Glomerular endothelial cell (primary cell): ENCODE data around the gene ARFGEF2. TPM values are rescaled to one million over a fixed set of nuclear protein-coding genes. Genes with fewer than 3 reads are reported as not detected.
"Not testable (repeated sequence)": the region's sequence is repeated elsewhere in the genome, so short reads cannot be mapped to it uniquely, and the experiment has no call there.

Experiments
- DNase-seq: peaks from one replicate; pipeline ENCODE4 v3.0.0-alpha.2; 2011; ENCODE audit warnings: low read depth, low spot score; ENCODE audit errors: extremely low read depth
- total RNA-seq: library from RNA; depleted of rRNA; stranded (reverse); fragments of >200 nt; gene quantifications from 2 replicates; pipeline ENCODE4 v1.2.3, GENCODE V29; 2015

The ARFGEF2 gene
- total RNA-seq, 1 donor from 2014 or later, result 31.9 TPM

DNA sequence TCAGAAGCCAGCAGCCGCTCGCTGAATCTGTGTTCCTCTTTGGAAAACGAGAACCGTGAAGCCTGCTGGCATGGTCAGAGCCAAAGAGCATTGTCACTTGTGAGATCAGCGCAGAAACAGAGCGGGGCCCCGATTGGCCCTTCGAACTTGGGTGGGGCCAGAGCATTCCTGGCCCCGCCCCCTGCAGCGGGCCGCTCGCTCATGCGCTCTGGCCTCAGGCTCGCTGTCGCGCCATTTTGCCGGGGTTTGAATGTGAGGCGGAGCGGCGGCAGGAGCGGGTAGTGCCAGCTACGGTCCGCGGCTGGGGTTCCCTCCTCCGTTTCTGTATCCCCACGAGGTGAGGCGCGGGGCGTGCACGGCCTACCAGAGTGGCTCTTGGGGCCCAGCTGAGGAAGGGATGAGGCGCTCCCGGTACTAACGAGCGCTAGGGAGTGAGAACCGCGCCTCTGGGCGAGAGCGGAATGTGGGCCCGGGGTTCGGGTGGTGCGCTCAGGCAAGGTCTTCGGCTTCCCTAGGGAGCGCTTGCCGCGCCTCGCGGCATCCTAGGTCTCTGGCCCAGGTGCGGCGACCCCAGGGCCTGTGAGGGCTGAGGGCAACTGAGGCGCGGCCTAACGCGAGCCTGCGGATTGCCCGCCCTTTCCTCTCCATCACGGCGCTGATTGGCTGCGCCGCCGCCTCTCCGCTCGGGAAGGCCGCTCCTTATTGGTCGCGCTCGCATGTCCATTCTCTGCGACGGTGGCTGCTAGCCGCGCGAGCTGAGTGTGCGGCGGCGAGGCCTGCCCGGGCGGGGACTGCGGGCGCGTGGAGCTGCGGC lies 124.8 kb downstream of the ARFGEF2 start, which contains the start of gene CSE1L:
TSS of gene CSE1L (plus strand) at position 226 of the 814 bp plus-strand sequence. CDS start 12,152 bp downstream, outside the sequence.
- DNase-seq, result peak; percentile 80

DNA sequence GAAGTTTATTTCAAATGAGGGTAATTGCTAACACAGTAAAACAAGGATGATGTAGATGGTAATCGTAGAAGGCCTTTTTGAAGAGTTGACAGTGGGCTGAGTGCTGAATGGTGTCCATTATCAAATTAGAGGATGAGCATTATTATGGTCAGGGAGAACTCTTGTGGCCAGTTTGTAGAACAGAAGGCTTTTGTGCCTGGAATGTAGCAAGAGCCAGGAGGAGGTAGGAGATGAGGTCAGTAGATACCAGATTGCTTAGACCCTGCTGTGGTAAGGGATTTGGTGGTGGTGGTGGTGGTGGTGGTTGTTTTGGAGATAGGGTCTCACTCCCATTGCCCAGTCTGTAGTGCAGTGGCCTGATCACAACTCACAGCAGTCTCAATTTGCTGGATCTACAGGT lies 130.8 kb downstream of the ARFGEF2 start:
- no peak for DNase-seq

DNA sequence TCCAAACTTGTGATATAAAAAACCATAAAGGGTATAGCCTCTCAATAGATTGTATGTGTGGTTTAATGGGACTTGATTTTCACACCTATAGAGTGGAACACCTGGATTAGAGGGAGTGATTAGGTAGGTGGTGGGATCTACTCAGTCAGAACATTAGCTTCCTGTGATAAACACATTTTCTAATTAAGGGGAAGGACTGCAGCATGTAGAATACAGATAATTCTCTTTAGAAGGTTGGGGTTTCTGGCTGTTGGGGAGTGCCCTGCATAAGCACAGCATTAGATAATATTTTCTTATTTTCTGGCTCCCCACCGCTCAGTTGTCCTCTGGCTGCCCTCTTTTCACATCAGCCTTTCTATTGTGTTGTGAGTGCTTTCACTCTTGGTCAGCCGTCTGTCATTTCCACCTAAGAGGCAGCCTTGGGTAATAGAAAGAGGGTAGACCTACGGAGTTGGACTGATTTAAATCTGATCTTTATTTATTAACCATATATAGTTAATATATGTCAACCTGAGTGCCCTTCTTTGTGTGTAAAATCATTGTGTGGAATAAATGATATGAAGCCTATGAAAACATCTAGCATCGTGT lies 132.6 kb downstream of the ARFGEF2 start:
- DNase-seq, result no peak

DNA sequence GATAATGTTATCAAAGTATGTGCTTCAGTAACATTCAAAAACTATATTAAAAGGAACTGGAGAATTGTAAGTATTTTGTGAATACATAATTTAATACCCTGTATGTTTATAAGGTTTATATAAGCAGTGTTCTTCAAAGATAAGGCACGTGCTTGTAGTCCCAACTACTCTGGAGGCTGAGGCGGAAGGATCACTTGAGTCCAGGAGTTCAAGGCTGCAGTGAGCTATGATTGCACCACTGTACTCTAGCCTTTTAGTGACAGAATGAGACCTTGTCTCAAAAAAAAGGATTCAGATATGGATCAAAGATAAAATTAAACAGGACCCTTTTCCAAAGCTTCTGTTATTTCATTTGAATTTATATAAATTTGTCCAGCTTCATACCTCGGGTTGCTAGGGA lies 141.8 kb downstream of the ARFGEF2 start:
- DNase-seq, result no peak

DNA sequence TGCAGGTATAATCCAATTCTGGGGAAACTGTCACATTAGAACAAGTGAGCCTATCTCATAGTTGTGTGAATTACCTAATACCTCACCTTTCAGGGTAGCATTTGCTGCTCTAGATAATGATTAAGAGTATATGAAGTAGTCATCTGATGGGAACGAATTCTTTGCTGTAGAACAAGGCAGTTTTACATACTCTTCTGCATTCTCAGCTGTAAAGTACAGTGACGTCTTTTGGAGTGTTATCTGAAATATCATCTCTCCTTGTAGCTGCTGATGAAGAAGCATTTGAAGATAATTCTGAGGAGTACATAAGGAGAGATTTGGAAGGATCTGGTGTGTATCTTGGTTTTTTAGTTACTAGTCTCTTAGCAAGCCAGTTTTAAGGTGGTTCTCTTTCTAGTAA lies 153.0 kb downstream of the ARFGEF2 start:
- DNase-seq, result no peak

DNA sequence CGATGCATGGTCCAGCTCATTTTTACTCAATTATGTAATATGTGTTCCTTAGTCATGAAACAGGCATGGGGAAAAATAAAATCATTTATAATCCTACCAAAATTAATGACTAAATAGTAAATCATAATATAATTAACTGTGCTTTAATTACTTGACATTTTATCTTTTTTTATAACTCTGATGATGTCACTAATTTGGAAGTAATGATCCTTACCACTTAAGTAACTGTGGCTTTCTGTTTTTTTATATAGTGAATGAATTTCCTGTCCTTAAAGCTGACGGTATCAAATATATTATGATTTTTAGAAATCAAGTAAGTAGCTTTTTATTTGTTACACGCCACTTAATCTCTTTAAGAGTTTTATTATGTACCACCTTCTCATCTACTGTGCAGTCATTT lies 156.8 kb downstream of the ARFGEF2 start:
- no peak for DNase-seq

DNA sequence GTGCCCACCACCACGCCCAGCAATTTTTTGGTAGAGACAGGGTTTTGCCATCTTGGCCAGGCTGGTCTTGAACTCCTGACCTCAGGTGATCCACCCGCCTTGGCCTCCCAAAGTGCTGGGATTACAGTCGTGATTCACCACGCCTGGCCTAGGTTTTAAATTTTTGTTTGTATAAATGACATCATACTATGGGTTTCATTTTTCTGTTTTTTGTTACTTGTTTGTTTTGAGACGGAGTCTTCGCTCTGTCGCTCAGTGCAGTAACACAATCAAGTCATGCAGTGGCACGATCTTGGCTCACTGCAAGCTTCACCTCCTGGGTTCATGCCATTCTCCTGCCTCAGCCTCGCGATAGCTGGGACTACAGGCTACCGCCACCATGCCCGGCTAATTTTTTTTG lies 160.8 kb downstream of the ARFGEF2 start:
- not testable (repeated sequence) for DNase-seq

Other genes starting within 250 kb of the ARFGEF2 start
- 84.9 and 105 TPM in 2 replicates for gene PREX1, start 93.7 kb upstream of the ARFGEF2 start, total RNA-seq
- gene CSE1L, start 124.6 kb downstream of the ARFGEF2 start, total RNA-seq, result 71.4 and 83.8 TPM in 2 replicates